AG04450 (cell line): ENCODE measurements around the gene ACAN. TPM values are rescaled to one million over a fixed set of nuclear protein-coding genes. Genes with fewer than 3 reads are reported as not detected.

ENCODE experiments used
- CTCF ChIA-PET: fragments of 300-600, 350-600 bp; formaldehyde crosslinking; extraction: SDS; loops from one replicate; lab custom pipeline; 2022; ENCODE audit warnings: antibody characterized with exemption, inconsistent platforms; lab: Charles Lee
- POLR2A ChIA-PET: fragments of 350-600 bp; formaldehyde crosslinking; extraction: SDS; loops from one replicate; lab custom pipeline; 2021; ENCODE audit warnings: antibody characterized with exemption, inconsistent platforms; lab: Yijun Ruan, JAX
- DNase-seq: peaks from one replicate; pipeline ENCODE4 v3.0.0-alpha.2; 2011; ENCODE audit warnings: low read depth, low spot score
- H3K27ac ChIP-seq: one replicate; pipeline ENCODE4 v1.5.1; 2012; ENCODE audit warnings: low read depth, low read length, control low read depth
- H3K27me3 ChIP-seq: one replicate; pipeline ENCODE4 v1.6.0; 2012; ENCODE audit warnings: low read length; ENCODE audit not compliant: control insufficient read depth, insufficient read depth
- H3K4me3 ChIP-seq: 2 replicates; pipeline ENCODE4 v1.5.1; 2011; ENCODE audit warnings: mild to moderate bottlenecking, low read depth, low read length, control low read depth
- H3K9me3 ChIP-seq: 2 replicates; pipeline ENCODE4 v1.5.1; 2012; ENCODE audit warnings: low read length; ENCODE audit not compliant: control insufficient read depth, insufficient read depth
- CTCF ChIP-seq: IDR thresholded peaks from 2 replicates; pipeline ENCODE4 v1.5.1; 2011; ENCODE audit warnings: low read depth, low read length, control low read depth, inconsistent platforms
- polyA plus RNA-seq: library from polyadenylated mRNA; depleted of rRNA; stranded (reverse); fragments of >200 nt; gene quantifications from 2 replicates; pipeline ENCODE4 v1.2.3, GENCODE V29; 2011

ACAN gene
- polyA plus RNA-seq, 1 experiment: 0.20 TPM

GRCh38 chr15:88800026-88800425 is 3.2 kb upstream of the ACAN start:
- Histone ChIP-seq H3K9me3 (no peaks in the 10 kb centered on the region), H3K27me3 (peaks cover 39% of the 10 kb centered on the region), H3K4me3 (no peak overlapping the region), H3K27ac (no peak overlapping the region)
- ChIA-PET CTCF (no interaction called here), POLR2A (no interaction called here)
- no peak for DNase-seq
- no peak for TF ChIP-seq CTCF

GRCh38 chr15:88800738-88801137 is 2.5 kb upstream of the ACAN start:
- no peak overlapping the region for H3K27ac ChIP-seq
- no peak for DNase-seq
- H3K4me3 ChIP-seq: no peak overlapping the region
- ChIA-PET POLR2A (no interaction called here), CTCF (no interaction called here)
- peaks cover 43% of the 10 kb centered on the region for H3K27me3 ChIP-seq
- no peaks in the 10 kb centered on the region for H3K9me3 ChIP-seq
- TF ChIP-seq CTCF: no peak

GRCh38 chr15:88802250-88802990 is 816 bp upstream of the ACAN start:
- H3K27ac ChIP-seq: no peak overlapping the region
- ChIA-PET POLR2A (no interaction called here), CTCF (interaction anchor here (0.8 kb wide), 1 partner anchor 13 kb away, joined by 3 read pairs; no protein-coding TSS in a partner anchor)
- no peak for DNase-seq
- H3K4me3 ChIP-seq: no peak overlapping the region
- H3K9me3 ChIP-seq: no peaks in the 10 kb centered on the region
- TF ChIP-seq CTCF: no peak
- peaks cover 47% of the 10 kb centered on the region for H3K27me3 ChIP-seq

GRCh38 chr15:88802991-88803240 is 320 bp upstream of the ACAN start:
- no peaks in the 10 kb centered on the region for H3K9me3 ChIP-seq
- no peak overlapping the region for H3K27ac ChIP-seq
- TF ChIP-seq CTCF: no peak
- H3K27me3 ChIP-seq: peaks cover 47% of the 10 kb centered on the region
- CTCF ChIA-PET: interaction anchor here (0.8 kb wide), 1 partner anchor 13 kb away, joined by 3 read pairs; no protein-coding TSS in a partner anchor
- no peak overlapping the region for H3K4me3 ChIP-seq
- no peak for DNase-seq
- POLR2A ChIA-PET: no interaction called here

- DNase-seq: no peak
- POLR2A ChIA-PET: no interaction called here
- CTCF ChIA-PET: no interaction called here
- TF ChIP-seq CTCF: no peak
- peaks cover 47% of the 10 kb centered on the region for H3K27me3 ChIP-seq
- no peaks in the 10 kb centered on the region for H3K9me3 ChIP-seq
- H3K27ac ChIP-seq: no peak overlapping the region
- no peak overlapping the region for H3K4me3 ChIP-seq
Observed at GRCh38 chr15:88803920-88804247, 648 bp downstream of the ACAN start.
